SK-N-SH (cell line): Measurements from ENCODE around the gene ACTN3. TPM values are rescaled to one million over a fixed set of nuclear protein-coding genes. Genes with fewer than 3 reads are reported as not detected.

ENCODE experiments used
- CTCF ChIA-PET: fragments of 300-600, 350-600 bp; formaldehyde crosslinking; extraction: SDS; loops from one replicate; lab custom pipeline; 2021; lab: Yijun Ruan, JAX
- POLR2A ChIA-PET: fragments of 350-600 bp; sonication (Branson Sonifier 250); formaldehyde crosslinking; extraction: SDS; loops from one replicate; lab custom pipeline; 2020; ENCODE audit warnings: antibody characterized with exemption, inconsistent platforms; lab: Yijun Ruan, JAX
- DNase-seq: peaks from one replicate; pipeline ENCODE4 v3.0.0; 2012
- H2AFZ ChIP-seq: fragments of 200-600 bp; sonication (generic); 2 replicates; pipeline ENCODE4 v1.8.1; 2016; ENCODE audit warnings: antibody characterized with exemption, mild to moderate bottlenecking, low read depth
- H3F3A ChIP-seq: fragments of 200-600 bp; sonication (generic); replicated peaks from 2 replicates; pipeline ENCODE3; 2016; ENCODE audit warnings: antibody characterized with exemption, mild to moderate bottlenecking; ENCODE audit not compliant: insufficient read depth
- H3K27ac ChIP-seq, 2 experiments: fragments of 200-500 bp in 1 of 2; fragments of 200-600 bp in 1 of 2; sonication (Bioruptor generic) in 1 of 2; sonication (generic), shearing (Covaris generic) in 1 of 2; 2 replicates each; pipeline versions ENCODE4 v1.5.1 to v1.6.1; 2014 to 2016; ENCODE audit warnings: low read depth in 2 of 2, inconsistent platforms in 1 of 2, low read length in 1 of 2, mild to moderate bottlenecking in 1 of 2, mixed read lengths in 1 of 2
- H3K27me3 ChIP-seq: fragments of 200-600 bp; sonication (generic), shearing (Covaris generic); 2 replicates; pipeline ENCODE4 v1.6.1; 2016; ENCODE audit warnings: mixed run types; ENCODE audit not compliant: insufficient read depth
- H3K36me3 ChIP-seq, 2 experiments: fragments of 200-500 bp in 1 of 2; fragments of 200-600 bp in 1 of 2; sonication (Bioruptor generic) in 1 of 2; sonication (generic) in 1 of 2; replicated peaks in 1 of 2; 2 replicates each; pipeline versions ENCODE3 to v1.5.1; 2014 to 2016; ENCODE audit warnings: low read length in 1 of 2, mild to moderate bottlenecking in 1 of 2; ENCODE audit not compliant: insufficient read depth in 2 of 2, control insufficient read depth in 1 of 2
- H3K4me1 ChIP-seq, 2 experiments: fragments of 200-500 bp in 1 of 2; fragments of 200-600 bp in 1 of 2; sonication (Bioruptor generic) in 1 of 2; sonication (generic), shearing (Covaris generic) in 1 of 2; 2 replicates each; pipeline versions ENCODE4 v1.5.1 to v1.6.1; 2014 to 2016; ENCODE audit warnings: low read depth in 1 of 2, low read length in 1 of 2, mixed run types in 1 of 2; ENCODE audit not compliant: insufficient read depth in 2 of 2, control insufficient read depth in 1 of 2
- H3K4me2 ChIP-seq: fragments of 200-600 bp; sonication (generic), shearing (Covaris generic); 2 replicates; pipeline ENCODE4 v1.6.1; 2017; ENCODE audit warnings: mixed run types
- H3K4me3 ChIP-seq, 2 experiments: fragments of 200-500 bp in 1 of 2; fragments of 200-600 bp in 1 of 2; sonication (Bioruptor generic) in 1 of 2; sonication (generic), shearing (Covaris generic) in 1 of 2; 2 replicates each; pipeline versions ENCODE4 v1.5.1 to v1.8.1; 2014 to 2016; ENCODE audit warnings: low read depth in 2 of 2, inconsistent platforms in 1 of 2, low read length in 1 of 2, mild to moderate bottlenecking in 1 of 2, mixed read lengths in 1 of 2, moderate library complexity in 1 of 2
- H3K79me2 ChIP-seq: fragments of 200-600 bp; sonication (generic); 2 replicates; pipeline ENCODE4 v1.8.1; 2017; ENCODE audit warnings: mild to moderate bottlenecking; ENCODE audit not compliant: insufficient read depth
- H3K9ac ChIP-seq: fragments of 200-600 bp; sonication (generic); 2 replicates; pipeline ENCODE4 v1.6.1; 2017; ENCODE audit warnings: mixed run types
- H3K9me2 ChIP-seq: fragments of 200-600 bp; sonication (generic); 2 replicates; pipeline ENCODE4 v1.6.1; 2017; ENCODE audit warnings: mixed run types
- H3K9me3 ChIP-seq: fragments of 200-600 bp; sonication (generic); 2 replicates; pipeline ENCODE4 v1.6.1; 2017; ENCODE audit warnings: mixed run types, mild to moderate bottlenecking, moderate library complexity
- H4K20me1 ChIP-seq: fragments of 200-600 bp; sonication (generic); 2 replicates; pipeline ENCODE4 v1.6.1; 2017; ENCODE audit warnings: mild to moderate bottlenecking, mixed run types; ENCODE audit not compliant: insufficient read depth
- CHD2 ChIP-seq: fragments of 150-350 bp; IDR thresholded peaks from 2 replicates; pipeline ENCODE4 v1.6.1; 2018; ENCODE audit warnings: low read length; ENCODE audit not compliant: partially characterized antibody
- EP300 ChIP-seq, 2 experiments: IDR thresholded peaks; 2 replicates each; pipeline versions ENCODE4 v1.4.0 to v1.6.1; 2012; ENCODE audit warnings: borderline replicate concordance in 1 of 2, low read depth in 1 of 2, low read length in 1 of 2
- EZH2phosphoT487 ChIP-seq: fragments of 200-600 bp; sonication (generic); IDR thresholded peaks from 2 replicates; pipeline ENCODE4 v1.6.1; 2017; ENCODE audit warnings: low read depth, mixed run types, mild to moderate bottlenecking, antibody characterized with exemption, moderate library complexity, borderline replicate concordance
- FOXJ3 ChIP-seq: sonication (generic); formaldehyde crosslinking; IDR thresholded peaks from 2 replicates; pipeline ENCODE4 v1.5.1; 2020; ENCODE audit warnings: mild to moderate bottlenecking, missing genetic modification reagents
- FOXM1 ChIP-seq: IDR thresholded peaks from 2 replicates; pipeline ENCODE4 v1.4.0; 2012; ENCODE audit warnings: low read depth, mild to moderate bottlenecking
- GABPA ChIP-seq: IDR thresholded peaks from 2 replicates; pipeline ENCODE4 v1.4.0; 2012; ENCODE audit warnings: low read depth, mild to moderate bottlenecking
- MEF2A ChIP-seq: IDR thresholded peaks from 2 replicates; pipeline ENCODE4 v1.4.0; 2012; ENCODE audit warnings: low read depth, borderline replicate concordance
- MXI1 ChIP-seq: IDR thresholded peaks from 2 replicates; pipeline ENCODE4 v1.6.1; 2012; ENCODE audit warnings: mild to moderate bottlenecking, low read depth, low read length, improper control_type of control experiment
- NFIC ChIP-seq: IDR thresholded peaks from 2 replicates; pipeline ENCODE4 v1.4.0; 2012; ENCODE audit warnings: borderline replicate concordance
- NRF1 ChIP-seq: IDR thresholded peaks from 2 replicates; pipeline ENCODE4 v1.6.1; 2012; ENCODE audit warnings: low read depth, mild to moderate bottlenecking, low read length
- POLR2AphosphoS5 ChIP-seq: IDR thresholded peaks from 2 replicates; pipeline ENCODE4 v1.6.1; 2012; ENCODE audit warnings: low read depth, low read length
- RFX5 ChIP-seq: IDR thresholded peaks from 2 replicates; pipeline ENCODE4 v1.6.1; 2012; ENCODE audit warnings: mild to moderate bottlenecking, improper control_type of control experiment, low read length
- RXRA ChIP-seq: IDR thresholded peaks from 2 replicates; pipeline ENCODE4 v1.4.0; 2012; ENCODE audit warnings: low read depth, mild to moderate bottlenecking, borderline replicate concordance
- TAF1 ChIP-seq: IDR thresholded peaks from 2 replicates; pipeline ENCODE4 v1.6.1; 2012; ENCODE audit warnings: low read depth, mild to moderate bottlenecking, low read length, moderate library complexity, borderline replicate concordance
- TEAD4 ChIP-seq: IDR thresholded peaks from 2 replicates; pipeline ENCODE4 v1.4.0; 2012; ENCODE audit warnings: mild to moderate bottlenecking, borderline replicate concordance; ENCODE audit not compliant: insufficient read depth
- USF1 ChIP-seq: IDR thresholded peaks from 2 replicates; pipeline ENCODE4 v1.4.0; 2012; ENCODE audit warnings: low read depth, borderline replicate concordance
- WGBS: methylation state at CpG from one replicate; pipeline ENCODE4 v1.1.6; 2017; ENCODE audit warnings: low lambda C conversion rate; 5-methylcytosine and 5-hydroxymethylcytosine counted together
- polyA plus RNA-seq, 3 experiments: library from polyadenylated mRNA; depleted of rRNA; stranded (reverse); fragments of >200 nt; gene quantifications; 2 replicates each; pipeline ENCODE4 v1.2.3, GENCODE V29; 2012
- TF ChIP-seq, protein P1 (sequence below): fragments of 200-600 bp; sonication (generic); IDR thresholded peaks from 2 replicates; pipeline ENCODE4 v1.6.1; 2017; ENCODE audit warnings: antibody characterized with exemption, mild to moderate bottlenecking, moderate library complexity

ACTN3 gene
- polyA plus RNA-seq, 1 of the 3 experiments (the other 2 are of a cell fraction), result 0.02 TPM

DNA sequence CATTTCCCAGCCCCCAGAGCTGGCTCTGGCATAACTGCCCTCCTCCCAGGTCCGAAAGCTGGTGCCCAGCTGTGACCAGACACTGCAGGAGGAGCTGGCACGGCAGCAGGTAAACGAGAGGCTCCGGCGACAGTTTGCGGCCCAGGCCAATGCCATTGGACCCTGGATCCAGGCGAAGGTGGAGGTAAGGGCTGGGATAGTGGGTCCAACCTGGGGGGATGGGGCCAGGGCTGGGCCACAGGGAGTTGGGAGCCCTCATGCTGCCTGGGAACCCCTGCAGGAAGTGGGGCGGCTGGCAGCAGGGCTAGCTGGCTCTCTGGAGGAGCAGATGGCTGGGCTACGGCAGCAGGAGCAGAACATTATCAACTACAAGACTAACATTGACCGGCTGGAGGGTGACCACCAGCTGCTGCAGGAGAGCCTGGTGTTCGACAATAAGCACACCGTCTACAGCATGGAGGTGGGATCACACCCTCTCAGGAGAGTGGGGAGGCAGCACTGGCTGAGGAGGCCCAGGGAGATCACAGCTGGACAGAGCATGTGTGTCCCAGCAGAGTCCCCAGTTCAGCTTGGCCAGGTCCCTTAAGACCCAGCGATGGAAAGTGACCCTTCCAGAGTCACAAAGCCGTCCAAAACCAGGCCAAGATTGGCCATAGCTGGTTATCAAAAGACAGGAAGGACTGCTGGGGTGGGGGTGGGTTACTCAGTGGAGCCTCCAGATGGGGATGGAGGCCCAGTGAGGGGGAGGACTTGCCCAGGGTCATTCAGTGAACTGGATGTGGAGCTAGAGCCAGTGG lies 14.7 kb downstream of the ACTN3 start:
- Histone ChIP-seq H2AFZ (no peak overlapping the region), H3K36me3 (no peaks in the 10 kb centered on the region), H3F3A (no peaks in the 10 kb centered on the region), H3K27ac (no peak overlapping the region), H3K4me3 (no peak overlapping the region), H3K9me2 (no peaks in the 10 kb centered on the region), H3K9me3 (no peaks in the 10 kb centered on the region), H3K79me2 (no peaks in the 10 kb centered on the region), H3K4me1 (no peaks in the 10 kb centered on the region; a peak in 1 of 4 replicates), H3K4me2 (no peak overlapping the region), H3K27me3 (no peaks in the 10 kb centered on the region), H3K9ac (no peak overlapping the region), H4K20me1 (no peaks in the 10 kb centered on the region)
- no peak for DNase-seq
- POLR2A ChIA-PET, result interaction anchor here (0.6 to 1.1 kb wide), 2 partner anchors 31 to 116 kb away, joined by 3 read pairs; partner anchors contain the start of gene RBM4B
- no peak for TF ChIP-seq RXRA
- TF ChIP-seq EP300 (IDR thresholded peaks at IDR 0.05; ENCODE audit: borderline replicate concordance in 1 of 2, low read depth in 1 of 2, low read length in 1 of 2), result no peak
- TF ChIP-seq TAF1, result no peak
- TF ChIP-seq CHD2, result no peak
- TF ChIP-seq NRF1, result no peak
- TF ChIP-seq MEF2A, result no peak
- TF ChIP-seq FOXM1, result no peak
- TF ChIP-seq FOXJ3 (CRISPR knock-in tag), result no peak
- no peak for TF ChIP-seq GABPA
- no peak for TF ChIP-seq RFX5
- TF ChIP-seq, protein P1, sequence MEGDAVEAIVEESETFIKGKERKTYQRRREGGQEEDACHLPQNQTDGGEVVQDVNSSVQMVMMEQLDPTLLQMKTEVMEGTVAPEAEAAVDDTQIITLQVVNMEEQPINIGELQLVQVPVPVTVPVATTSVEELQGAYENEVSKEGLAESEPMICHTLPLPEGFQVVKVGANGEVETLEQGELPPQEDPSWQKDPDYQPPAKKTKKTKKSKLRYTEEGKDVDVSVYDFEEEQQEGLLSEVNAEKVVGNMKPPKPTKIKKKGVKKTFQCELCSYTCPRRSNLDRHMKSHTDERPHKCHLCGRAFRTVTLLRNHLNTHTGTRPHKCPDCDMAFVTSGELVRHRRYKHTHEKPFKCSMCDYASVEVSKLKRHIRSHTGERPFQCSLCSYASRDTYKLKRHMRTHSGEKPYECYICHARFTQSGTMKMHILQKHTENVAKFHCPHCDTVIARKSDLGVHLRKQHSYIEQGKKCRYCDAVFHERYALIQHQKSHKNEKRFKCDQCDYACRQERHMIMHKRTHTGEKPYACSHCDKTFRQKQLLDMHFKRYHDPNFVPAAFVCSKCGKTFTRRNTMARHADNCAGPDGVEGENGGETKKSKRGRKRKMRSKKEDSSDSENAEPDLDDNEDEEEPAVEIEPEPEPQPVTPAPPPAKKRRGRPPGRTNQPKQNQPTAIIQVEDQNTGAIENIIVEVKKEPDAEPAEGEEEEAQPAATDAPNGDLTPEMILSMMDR, result no peak
- TF ChIP-seq POLR2AphosphoS5, result no peak
- TF ChIP-seq MXI1, result no peak
- no peak for TF ChIP-seq EZH2phosphoT487
- TF ChIP-seq USF1, result no peak
- TF ChIP-seq TEAD4, result no peak
- TF ChIP-seq NFIC, result no peak
- WGBS, result 88% methylated on average over 5 of the region's 14 CpGs
- CTCF ChIA-PET, result interaction anchor here (1.9 kb wide), 1 partner anchor 117 kb away, joined by 10 read pairs; the partner anchor contains the start of gene RBM4B
